HL-60 (cell line): ENCODE measurements around the gene SPATA31D4.

Source experiments
- GABPA ChIP-seq: IDR thresholded peaks from 2 replicates; pipeline ENCODE4 v1.6.1; 2012; ENCODE audit warnings: low read depth
- POLR2AphosphoS5 ChIP-seq: IDR thresholded peaks from 2 replicates; pipeline ENCODE4 v1.6.1; 2012; ENCODE audit warnings: low read depth
- SPI1 ChIP-seq: IDR thresholded peaks from 2 replicates; pipeline ENCODE4 v1.6.1; 2012; ENCODE audit warnings: low read depth, mild to moderate bottlenecking, borderline replicate concordance
- TF ChIP-seq, protein P1 (sequence below): IDR thresholded peaks from one replicate; pipeline ENCODE4 v1.5.1; 2011; ENCODE audit warnings: low read length, control low read depth, inconsistent platforms; ENCODE audit not compliant: insufficient read depth
- TF ChIP-seq, protein P2 (sequence below): IDR thresholded peaks from 2 replicates; pipeline ENCODE4 v1.6.1; 2012; ENCODE audit warnings: low read depth; ENCODE audit not compliant: insufficient replicate concordance

GRCh38 chr9:81981883-81982282 lies 53.7 kb downstream of the SPATA31D4 start:
- TF ChIP-seq, protein P1, sequence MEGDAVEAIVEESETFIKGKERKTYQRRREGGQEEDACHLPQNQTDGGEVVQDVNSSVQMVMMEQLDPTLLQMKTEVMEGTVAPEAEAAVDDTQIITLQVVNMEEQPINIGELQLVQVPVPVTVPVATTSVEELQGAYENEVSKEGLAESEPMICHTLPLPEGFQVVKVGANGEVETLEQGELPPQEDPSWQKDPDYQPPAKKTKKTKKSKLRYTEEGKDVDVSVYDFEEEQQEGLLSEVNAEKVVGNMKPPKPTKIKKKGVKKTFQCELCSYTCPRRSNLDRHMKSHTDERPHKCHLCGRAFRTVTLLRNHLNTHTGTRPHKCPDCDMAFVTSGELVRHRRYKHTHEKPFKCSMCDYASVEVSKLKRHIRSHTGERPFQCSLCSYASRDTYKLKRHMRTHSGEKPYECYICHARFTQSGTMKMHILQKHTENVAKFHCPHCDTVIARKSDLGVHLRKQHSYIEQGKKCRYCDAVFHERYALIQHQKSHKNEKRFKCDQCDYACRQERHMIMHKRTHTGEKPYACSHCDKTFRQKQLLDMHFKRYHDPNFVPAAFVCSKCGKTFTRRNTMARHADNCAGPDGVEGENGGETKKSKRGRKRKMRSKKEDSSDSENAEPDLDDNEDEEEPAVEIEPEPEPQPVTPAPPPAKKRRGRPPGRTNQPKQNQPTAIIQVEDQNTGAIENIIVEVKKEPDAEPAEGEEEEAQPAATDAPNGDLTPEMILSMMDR, result no peak
- TF ChIP-seq POLR2AphosphoS5, result no peak
- TF ChIP-seq GABPA, result no peak
- TF ChIP-seq, protein P2, sequence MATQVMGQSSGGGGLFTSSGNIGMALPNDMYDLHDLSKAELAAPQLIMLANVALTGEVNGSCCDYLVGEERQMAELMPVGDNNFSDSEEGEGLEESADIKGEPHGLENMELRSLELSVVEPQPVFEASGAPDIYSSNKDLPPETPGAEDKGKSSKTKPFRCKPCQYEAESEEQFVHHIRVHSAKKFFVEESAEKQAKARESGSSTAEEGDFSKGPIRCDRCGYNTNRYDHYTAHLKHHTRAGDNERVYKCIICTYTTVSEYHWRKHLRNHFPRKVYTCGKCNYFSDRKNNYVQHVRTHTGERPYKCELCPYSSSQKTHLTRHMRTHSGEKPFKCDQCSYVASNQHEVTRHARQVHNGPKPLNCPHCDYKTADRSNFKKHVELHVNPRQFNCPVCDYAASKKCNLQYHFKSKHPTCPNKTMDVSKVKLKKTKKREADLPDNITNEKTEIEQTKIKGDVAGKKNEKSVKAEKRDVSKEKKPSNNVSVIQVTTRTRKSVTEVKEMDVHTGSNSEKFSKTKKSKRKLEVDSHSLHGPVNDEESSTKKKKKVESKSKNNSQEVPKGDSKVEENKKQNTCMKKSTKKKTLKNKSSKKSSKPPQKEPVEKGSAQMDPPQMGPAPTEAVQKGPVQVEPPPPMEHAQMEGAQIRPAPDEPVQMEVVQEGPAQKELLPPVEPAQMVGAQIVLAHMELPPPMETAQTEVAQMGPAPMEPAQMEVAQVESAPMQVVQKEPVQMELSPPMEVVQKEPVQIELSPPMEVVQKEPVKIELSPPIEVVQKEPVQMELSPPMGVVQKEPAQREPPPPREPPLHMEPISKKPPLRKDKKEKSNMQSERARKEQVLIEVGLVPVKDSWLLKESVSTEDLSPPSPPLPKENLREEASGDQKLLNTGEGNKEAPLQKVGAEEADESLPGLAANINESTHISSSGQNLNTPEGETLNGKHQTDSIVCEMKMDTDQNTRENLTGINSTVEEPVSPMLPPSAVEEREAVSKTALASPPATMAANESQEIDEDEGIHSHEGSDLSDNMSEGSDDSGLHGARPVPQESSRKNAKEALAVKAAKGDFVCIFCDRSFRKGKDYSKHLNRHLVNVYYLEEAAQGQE, result no peak
- no peak for TF ChIP-seq SPI1
